Measurements from ENCODE around the gene FLT4. TPM values are rescaled to one million over a fixed set of nuclear protein-coding genes. Genes with fewer than 3 reads are reported as not detected.
A peak's percentile ranks its signal among the peaks of the same experiment; 100 is the strongest.

The FLT4 gene
- total RNA-seq, 1 experiment from 2014 or later, result 6.3 TPM

DNA sequence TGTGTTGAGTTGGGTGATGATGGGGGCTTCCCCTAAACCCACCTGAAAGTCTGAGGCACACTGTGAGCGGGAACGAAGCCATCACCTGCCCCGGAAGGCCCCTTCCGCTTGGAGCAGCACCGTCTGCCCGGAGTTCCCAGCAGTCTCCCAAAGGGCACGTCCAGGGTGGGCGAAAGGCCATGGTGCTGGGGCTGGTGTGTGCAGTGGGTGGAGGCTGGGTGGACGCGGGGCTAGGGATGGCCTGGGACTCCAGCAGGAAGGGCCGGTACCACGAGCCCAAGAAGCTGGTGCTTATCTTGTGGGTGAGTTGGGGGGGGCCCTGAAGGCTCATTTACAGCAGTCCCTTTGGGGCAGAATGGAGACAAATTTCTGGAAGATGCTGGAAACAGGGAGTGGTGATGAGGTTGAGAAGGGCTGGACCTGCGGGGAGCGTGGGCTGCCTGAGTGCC, 4.6 kb downstream of the FLT4 start:
- peak; percentile 23 for DNase-seq
- H3K4me2 ChIP-seq (ENCODE audit: insufficient read depth, insufficient read length, low read length), result no peak overlapping the region
- H4K91ac ChIP-seq (ENCODE audit: insufficient read length, low read depth, low read length), result no peak overlapping the region
- no peak overlapping the region for H3K4me3 Mint-ChIP-seq
- H3K4me1 Mint-ChIP-seq, result peaks cover 6 to 17% of the 10 kb centered on the region in 2 experiments
- H4K5ac ChIP-seq (ENCODE audit: insufficient read length, low read depth, low read length), result no peak overlapping the region
- H3K27ac Mint-ChIP-seq, result no peak overlapping the region
- no peaks in the 10 kb centered on the region for H4K20me1 ChIP-seq (ENCODE audit: control insufficient read depth, insufficient read depth, insufficient read length)
- no peak overlapping the region for H2BK12ac ChIP-seq (ENCODE audit: insufficient read length, low read depth, low read length)
- no peak overlapping the region for H3K56ac ChIP-seq (ENCODE audit: insufficient read length, low read depth, low read length)
- no peak overlapping the region for H3T11ph ChIP-seq (ENCODE audit: low read length)
- H2BK5ac ChIP-seq (ENCODE audit: insufficient read length, low read length), result no peak overlapping the region
- H2BK15ac ChIP-seq (ENCODE audit: low read depth, low read length), result no peak overlapping the region
- H3K79me2 ChIP-seq (ENCODE audit: insufficient read depth, low read length), result no peaks in the 10 kb centered on the region
- no peak overlapping the region; the same call in 1 of the 2 replicates for H3K14ac ChIP-seq (ENCODE audit: insufficient read depth, low read length)
- no peak overlapping the region for H2BK120ac ChIP-seq (ENCODE audit: low read depth, low read length, poor library complexity, severe bottlenecking)
- no peak overlapping the region for H2AK5ac ChIP-seq (ENCODE audit: insufficient read length, low read length)
- H3K4ac ChIP-seq (ENCODE audit: low read depth, low read length), result no peak overlapping the region
- no peak overlapping the region for H2AFZ ChIP-seq (ENCODE audit: low read length)
- no peaks in the 10 kb centered on the region for H3K4me1 ChIP-seq (ENCODE audit: insufficient read depth, low read length)
- no peak overlapping the region for H4K8ac ChIP-seq (replicated peaks; ENCODE audit: insufficient read length, low read depth, low read length)
- no peaks in the 10 kb centered on the region for H3K9me3 ChIP-seq (ENCODE audit: control insufficient read depth, low read depth, low read length)
- H2BK20ac ChIP-seq (ENCODE audit: low read depth, low read length, poor library complexity, severe bottlenecking), result no peak overlapping the region
- H3K9me3 Mint-ChIP-seq, result peaks cover 0 to 1% of the 10 kb centered on the region in 2 experiments; a peak in 2 of 5 replicates
- no CpG with 5 or more reads among the region's 14 CpGs for WGBS (ENCODE audit: extremely low coverage, insufficient read length, low lambda C conversion rate)
- no peak overlapping the region for H3K23ac ChIP-seq (ENCODE audit: insufficient read length, low read depth, low read length)
- no peak overlapping the region for H3K9ac ChIP-seq (ENCODE audit: extremely low read depth, insufficient read length, low read length)
- no peak overlapping the region for H3K18ac ChIP-seq (ENCODE audit: insufficient read length, low read depth, low read length)
- peaks cover 0 to 5% (median 0%) of the 10 kb centered on the region in 3 experiments; a peak in 1 of 7 replicates for H3K36me3 Mint-ChIP-seq (ENCODE audit: insufficient read depth in 1 of 3, low read depth in 3 of 3)
- H3K79me1 ChIP-seq (ENCODE audit: insufficient read depth, low read depth, low read length, poor library complexity, severe bottlenecking), result no peaks in the 10 kb centered on the region
- H3K27me3 Mint-ChIP-seq (ENCODE audit: low read depth), result peaks cover 39% of the 10 kb centered on the region
- H3K23me2 ChIP-seq (ENCODE audit: insufficient read length, low read depth, low read length, poor library complexity, severe bottlenecking), result peaks cover 9% of the 10 kb centered on the region
- TF ChIP-seq, protein P1, sequence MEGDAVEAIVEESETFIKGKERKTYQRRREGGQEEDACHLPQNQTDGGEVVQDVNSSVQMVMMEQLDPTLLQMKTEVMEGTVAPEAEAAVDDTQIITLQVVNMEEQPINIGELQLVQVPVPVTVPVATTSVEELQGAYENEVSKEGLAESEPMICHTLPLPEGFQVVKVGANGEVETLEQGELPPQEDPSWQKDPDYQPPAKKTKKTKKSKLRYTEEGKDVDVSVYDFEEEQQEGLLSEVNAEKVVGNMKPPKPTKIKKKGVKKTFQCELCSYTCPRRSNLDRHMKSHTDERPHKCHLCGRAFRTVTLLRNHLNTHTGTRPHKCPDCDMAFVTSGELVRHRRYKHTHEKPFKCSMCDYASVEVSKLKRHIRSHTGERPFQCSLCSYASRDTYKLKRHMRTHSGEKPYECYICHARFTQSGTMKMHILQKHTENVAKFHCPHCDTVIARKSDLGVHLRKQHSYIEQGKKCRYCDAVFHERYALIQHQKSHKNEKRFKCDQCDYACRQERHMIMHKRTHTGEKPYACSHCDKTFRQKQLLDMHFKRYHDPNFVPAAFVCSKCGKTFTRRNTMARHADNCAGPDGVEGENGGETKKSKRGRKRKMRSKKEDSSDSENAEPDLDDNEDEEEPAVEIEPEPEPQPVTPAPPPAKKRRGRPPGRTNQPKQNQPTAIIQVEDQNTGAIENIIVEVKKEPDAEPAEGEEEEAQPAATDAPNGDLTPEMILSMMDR (conservative IDR thresholded peaks at IDR 0.05), result no peak
- H3K27ac ChIP-seq (ENCODE audit: insufficient read length, low read depth, low read length), result no peak overlapping the region
- peaks cover 11% of the 10 kb centered on the region; the same call in 1 of the 2 replicates for H3K27me3 ChIP-seq (ENCODE audit: insufficient read depth, low read length)

All from H9 (cell line).